Superior temporal gyrus (tissue), 1 donor: ENCODE data around the gene CRYBA2.

Source experiments
- DNase-seq: peaks from one replicate; pipeline ENCODE4 v3.0.0-alpha.2; 2016; ENCODE audit errors: extremely low spot score

The CRYBA2 gene

GRCh38 chr2:218999021-218999880, 6.0 kb upstream of the CRYBA2 start:
- DNase-seq = no peak

- no peak for DNase-seq
Measured at GRCh38 chr2:218998414-218999002, 5.3 kb upstream of the CRYBA2 start.

GRCh38 chr2:218997731-218998130, 4.5 kb upstream of the CRYBA2 start:
- DNase-seq = no peak

- DNase-seq = no peak
Measured at GRCh38 chr2:218996937-218997336, 3.7 kb upstream of the CRYBA2 start.

- peak; percentile 88 for DNase-seq
Measured at GRCh38 chr2:218995972-218996711, 2.9 kb upstream of the CRYBA2 start.

- no peak for DNase-seq
Measured at GRCh38 chr2:218995561-218995960, 2.3 kb upstream of the CRYBA2 start.

- no peak for DNase-seq
Measured at GRCh38 chr2:218992703-218993344, 398 bp downstream of the CRYBA2 start.

GRCh38 chr2:218992196-218992595, 1.0 kb downstream of the CRYBA2 start:
- no peak for DNase-seq

- no peak for DNase-seq
Measured at GRCh38 chr2:218991674-218992168, 1.5 kb downstream of the CRYBA2 start.

GRCh38 chr2:218990612-218991011, 2.6 kb downstream of the CRYBA2 start:
- no peak for DNase-seq

- no peak for DNase-seq
Measured at GRCh38 chr2:218990052-218990451, 3.2 kb downstream of the CRYBA2 start.

- no peak for DNase-seq
Measured at GRCh38 chr2:218988650-218989049, 4.6 kb downstream of the CRYBA2 start.

GRCh38 chr2:218988164-218988563, 5.1 kb downstream of the CRYBA2 start:
- DNase-seq = no peak

GRCh38 chr2:218986148-218986761, 7.0 kb downstream of the CRYBA2 start:
- DNase-seq = no peak

GRCh38 chr2:218985325-218986091, 7.7 kb downstream of the CRYBA2 start:
- no peak for DNase-seq

GRCh38 chr2:218985021-218985324, 8.2 kb downstream of the CRYBA2 start, which contains the start of gene FEV:
Gene FEV (minus strand): TSS chr2:218985184. CDS start chr2:218985075, 109 bp downstream.
- no peak for DNase-seq

GRCh38 chr2:218984239-218985020, 8.8 kb downstream of the CRYBA2 start:
- DNase-seq = no peak

- no peak for DNase-seq
Measured at GRCh38 chr2:218983934-218984238, 9.3 kb downstream of the CRYBA2 start.

- no peak for DNase-seq
Measured at GRCh38 chr2:218983263-218983933, 9.8 kb downstream of the CRYBA2 start.
